Measurements from ENCODE around the gene GABRA1.

DNA sequence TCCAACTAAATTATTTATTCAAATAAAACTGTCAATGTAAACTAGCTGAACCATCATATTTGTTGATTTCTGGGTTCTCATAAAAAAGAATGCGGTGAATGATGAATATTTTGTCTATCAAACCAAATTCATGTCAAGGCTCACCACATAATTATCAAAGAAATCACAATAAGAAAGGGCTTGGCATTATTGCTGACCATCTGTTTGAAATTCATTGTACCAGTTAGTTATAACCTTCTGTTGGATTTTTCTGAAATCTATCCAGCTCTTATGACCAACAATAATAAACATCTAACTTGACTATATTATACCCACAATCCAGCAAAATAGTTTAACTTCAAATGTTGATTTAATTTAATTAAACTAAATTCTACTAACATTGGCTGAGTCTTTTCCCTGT, 53.1 kb downstream of the GABRA1 start:
- TF ChIP-seq, protein P1, sequence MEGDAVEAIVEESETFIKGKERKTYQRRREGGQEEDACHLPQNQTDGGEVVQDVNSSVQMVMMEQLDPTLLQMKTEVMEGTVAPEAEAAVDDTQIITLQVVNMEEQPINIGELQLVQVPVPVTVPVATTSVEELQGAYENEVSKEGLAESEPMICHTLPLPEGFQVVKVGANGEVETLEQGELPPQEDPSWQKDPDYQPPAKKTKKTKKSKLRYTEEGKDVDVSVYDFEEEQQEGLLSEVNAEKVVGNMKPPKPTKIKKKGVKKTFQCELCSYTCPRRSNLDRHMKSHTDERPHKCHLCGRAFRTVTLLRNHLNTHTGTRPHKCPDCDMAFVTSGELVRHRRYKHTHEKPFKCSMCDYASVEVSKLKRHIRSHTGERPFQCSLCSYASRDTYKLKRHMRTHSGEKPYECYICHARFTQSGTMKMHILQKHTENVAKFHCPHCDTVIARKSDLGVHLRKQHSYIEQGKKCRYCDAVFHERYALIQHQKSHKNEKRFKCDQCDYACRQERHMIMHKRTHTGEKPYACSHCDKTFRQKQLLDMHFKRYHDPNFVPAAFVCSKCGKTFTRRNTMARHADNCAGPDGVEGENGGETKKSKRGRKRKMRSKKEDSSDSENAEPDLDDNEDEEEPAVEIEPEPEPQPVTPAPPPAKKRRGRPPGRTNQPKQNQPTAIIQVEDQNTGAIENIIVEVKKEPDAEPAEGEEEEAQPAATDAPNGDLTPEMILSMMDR (IDR thresholded peaks at IDR 0.05) = no peak
- TF ChIP-seq POLR2A (IDR thresholded peaks at IDR 0.05) = no peak
